H1 (cell line): ENCODE data around the gene ZBTB24. TPM values are rescaled to one million over a fixed set of nuclear protein-coding genes. Genes with fewer than 3 reads are reported as not detected.
A peak's percentile ranks its signal among the peaks of the same experiment; 100 is the strongest.

Source experiments
- CTCF ChIA-PET: fragments of 300-600 bp; sonication (Branson Sonifier 250); formaldehyde crosslinking; loops from one replicate; lab custom pipeline; 2021; ENCODE audit not compliant: partially characterized antibody; lab: Charles Lee
- POLR2A ChIA-PET: fragments of 300-600 bp; sonication (Branson Sonifier 250); formaldehyde crosslinking; loops from one replicate; lab custom pipeline; 2021; ENCODE audit warnings: inconsistent platforms; ENCODE audit not compliant: partially characterized antibody; lab: Charles Lee
- DNase-seq, 2 experiments: peaks; one replicate each; pipeline versions ENCODE4 v3.0.0 to v3.0.0-alpha.2; 2010 to 2022; ENCODE audit warnings: low spot score in 2 of 2, low read depth in 1 of 2, mixed read lengths in 1 of 2
- FAIRE-seq: peaks from 2 replicates; lab custom pipeline; 2011; peaks lifted over from hg19 to GRCh38; lab: Jason Lieb, UNC
- H2AFZ ChIP-seq: 2 replicates; pipeline ENCODE4 v1.8.1; 2012; ENCODE audit warnings: low read length, inconsistent platforms
- H2AK5ac ChIP-seq: 2 replicates; pipeline ENCODE4 v1.6.1; 2013; ENCODE audit warnings: low read depth, low read length
- H2BK120ac ChIP-seq: replicated peaks from 2 replicates; pipeline ENCODE3; 2013; ENCODE audit warnings: low read depth, low read length, inconsistent platforms
- H2BK12ac ChIP-seq: 2 replicates; pipeline ENCODE4 v1.6.1; 2013; ENCODE audit warnings: low read depth, low read length
- H2BK15ac ChIP-seq: 2 replicates; pipeline ENCODE4 v1.6.1; 2013; ENCODE audit warnings: low read length
- H2BK20ac ChIP-seq: 2 replicates; pipeline ENCODE4 v1.6.1; 2013; ENCODE audit warnings: low read length
- H2BK5ac ChIP-seq: 2 replicates; pipeline ENCODE4 v1.6.1; 2013; ENCODE audit warnings: low read depth, low read length
- H3K14ac ChIP-seq: 2 replicates; pipeline ENCODE4 v1.6.1; 2013; ENCODE audit warnings: inconsistent platforms; ENCODE audit not compliant: insufficient read length
- H3K18ac ChIP-seq: 2 replicates; pipeline ENCODE4 v1.6.1; 2013; ENCODE audit warnings: low read length; ENCODE audit errors: extremely low read depth
- H3K23ac ChIP-seq: 2 replicates; pipeline ENCODE4 v1.6.1; 2013; ENCODE audit warnings: inconsistent platforms; ENCODE audit not compliant: insufficient read length
- H3K23me2 ChIP-seq: 2 replicates; pipeline ENCODE4 v1.6.1; 2013; ENCODE audit warnings: low read depth, low read length
- H3K27ac ChIP-seq: 2 replicates; pipeline ENCODE4 v1.6.1; 2011; ENCODE audit warnings: low read depth, low read length, inconsistent platforms
- H3K27me3 ChIP-seq, 4 experiments: replicated peaks in 1 of 4; 1 replicate in 1 of 4; 2 replicates in 3 of 4; pipeline versions ENCODE4 v1.6.1 to v1.8.1; 2011 to 2013; ENCODE audit warnings: low read length in 3 of 4, mild to moderate bottlenecking in 3 of 4, inconsistent platforms in 2 of 4, mixed read lengths in 2 of 4, moderate library complexity in 1 of 4; ENCODE audit not compliant: control insufficient read depth in 3 of 4, insufficient read depth in 3 of 4; ENCODE audit errors: extremely low read depth in 1 of 4
- H3K36me3 ChIP-seq, 4 experiments: 2 replicates each; pipeline versions ENCODE4 v1.6.1 to v1.8.1; 2011 to 2013; ENCODE audit warnings: mild to moderate bottlenecking in 4 of 4, low read length in 3 of 4, moderate library complexity in 2 of 4, control low read depth in 1 of 4, inconsistent platforms in 1 of 4; ENCODE audit not compliant: insufficient read depth in 4 of 4, control insufficient read depth in 2 of 4
- H3K4ac ChIP-seq: replicated peaks from 2 replicates; pipeline ENCODE3; 2013; ENCODE audit warnings: low read length, low read depth, mixed read lengths, inconsistent platforms; ENCODE audit not compliant: insufficient read length
- H3K4me1 ChIP-seq, 4 experiments: replicated peaks in 1 of 4; 1 replicate in 1 of 4; 2 replicates in 3 of 4; pipeline versions ENCODE4 v1.6.1 to v1.8.1; 2011 to 2013; ENCODE audit warnings: low read length in 3 of 4, inconsistent platforms in 2 of 4, mixed read lengths in 1 of 4; ENCODE audit not compliant: insufficient read depth in 4 of 4, control insufficient read depth in 3 of 4
- H3K4me2 ChIP-seq, 2 experiments: 2 replicates each; pipeline versions ENCODE4 v1.6.1 to v1.8.1; 2011 to 2013; ENCODE audit warnings: low read depth in 2 of 2, low read length in 2 of 2, control low read depth in 1 of 2, inconsistent platforms in 1 of 2, mild to moderate bottlenecking in 1 of 2; ENCODE audit not compliant: insufficient read depth in 1 of 2
- H3K4me3 ChIP-seq, 4 experiments: fragments of 200-600, 300-600 bp in 1 of 4; sonication (generic), shearing (Covaris generic), sonication (Bioruptor Twin) in 1 of 4; 2 replicates each; pipeline versions ENCODE4 v1.5.1 to v1.8.1; 2011 to 2016; ENCODE audit warnings: low read length in 4 of 4, low read depth in 3 of 4, control low read depth in 2 of 4, inconsistent platforms in 2 of 4, mild to moderate bottlenecking in 2 of 4, mixed read lengths in 1 of 4, moderate library complexity in 1 of 4; ENCODE audit not compliant: insufficient read depth in 2 of 4; ENCODE audit errors: extremely low read depth in 1 of 4
- H3K56ac ChIP-seq: replicated peaks from 2 replicates; pipeline ENCODE3; 2013; ENCODE audit warnings: low read depth, mild to moderate bottlenecking, mixed read lengths, low read length, inconsistent platforms; ENCODE audit not compliant: insufficient read length
- H3K79me1 ChIP-seq: 2 replicates; pipeline ENCODE4 v1.6.1; 2013; ENCODE audit warnings: low read depth, low read length, control low read depth
- H3K79me2 ChIP-seq, 2 experiments: 2 replicates each; pipeline versions ENCODE4 v1.6.1 to v1.8.1; 2012 to 2013; ENCODE audit warnings: low read length in 2 of 2, mild to moderate bottlenecking in 2 of 2, inconsistent platforms in 1 of 2; ENCODE audit not compliant: insufficient read depth in 2 of 2, control insufficient read depth in 1 of 2
- H3K9ac ChIP-seq, 4 experiments: replicated peaks in 1 of 4; 1 replicate in 1 of 4; 2 replicates in 3 of 4; pipeline versions ENCODE4 v1.6.1 to v1.8.1; 2011 to 2013; ENCODE audit warnings: low read depth in 3 of 4, low read length in 3 of 4, control low read depth in 2 of 4, mild to moderate bottlenecking in 2 of 4, moderate library complexity in 2 of 4, inconsistent platforms in 1 of 4; ENCODE audit errors: extremely low read depth in 1 of 4
- H3K9me3 ChIP-seq, 2 experiments: 2 replicates each; pipeline versions ENCODE4 v1.6.1 to v1.8.1; 2012 to 2013; ENCODE audit warnings: mild to moderate bottlenecking in 2 of 2, moderate library complexity in 2 of 2, control low read depth in 1 of 2, inconsistent platforms in 1 of 2, low read depth in 1 of 2, low read length in 1 of 2, mixed read lengths in 1 of 2; ENCODE audit not compliant: insufficient read depth in 2 of 2
- H4K20me1 ChIP-seq, 2 experiments: replicated peaks in 1 of 2; 2 replicates each; pipeline versions ENCODE3 to v1.8.1; 2011 to 2013; ENCODE audit warnings: inconsistent platforms in 2 of 2, low read length in 2 of 2, mild to moderate bottlenecking in 1 of 2; ENCODE audit not compliant: insufficient read depth in 2 of 2, control insufficient read depth in 1 of 2
- H4K5ac ChIP-seq: 2 replicates; pipeline ENCODE4 v1.6.1; 2013; ENCODE audit warnings: low read length, low read depth, mixed read lengths, inconsistent platforms; ENCODE audit not compliant: insufficient read length
- H4K8ac ChIP-seq: 2 replicates; pipeline ENCODE4 v1.8.0; 2013; ENCODE audit warnings: mild to moderate bottlenecking, moderate library complexity, low read length, inconsistent platforms; ENCODE audit not compliant: insufficient read depth; ENCODE audit errors: extremely low read depth
- H4K91ac ChIP-seq: replicated peaks from 2 replicates; pipeline ENCODE3; 2013; ENCODE audit warnings: low read length, mixed read lengths, inconsistent platforms; ENCODE audit not compliant: insufficient read length
- BRCA1 ChIP-seq: IDR thresholded peaks from 2 replicates; pipeline ENCODE4 v1.6.1; 2012; ENCODE audit warnings: low read depth, low read length, improper control_type of control experiment
- KDM5A ChIP-seq: fragments of 200-600 bp; IDR thresholded peaks from 2 replicates; pipeline ENCODE4 v1.7.1; 2012; ENCODE audit warnings: mild to moderate bottlenecking, low read length, inconsistent platforms, mixed read lengths
- MAFK ChIP-seq: IDR thresholded peaks from 2 replicates; pipeline ENCODE4 v1.6.1; 2012; ENCODE audit warnings: low read depth, mild to moderate bottlenecking, improper control_type of control experiment, low read length
- SP1 ChIP-seq: IDR thresholded peaks from 2 replicates; pipeline ENCODE4 v1.6.1; 2011; ENCODE audit warnings: low read depth, low read length
- ZNF274 ChIP-seq: IDR thresholded peaks from 2 replicates; pipeline ENCODE4 v1.7.0; 2012; ENCODE audit warnings: low read length, borderline replicate concordance; ENCODE audit errors: extremely low read depth
- WGBS, 2 experiments: shearing (Covaris generic) in 1 of 2; methylation state at CpG; one replicate each; pipeline versions ENCODE4 v1.1.6 to v1.1.7; 2013 to 2015; ENCODE audit warnings: low lambda C conversion rate in 2 of 2, mixed read lengths in 2 of 2, inconsistent platforms in 1 of 2, low coverage in 1 of 2, missing lambda C conversion rate in 1 of 2; ENCODE audit not compliant: insufficient replicate concordance in 2 of 2, insufficient coverage in 1 of 2, insufficient read length in 1 of 2; ENCODE audit errors: extremely low coverage in 1 of 2, missing lambda C conversion rate in 1 of 2; 5-methylcytosine and 5-hydroxymethylcytosine counted together
- polyA plus RNA-seq, 7 experiments: library from polyadenylated mRNA; depleted of rRNA in 3 of 7; stranded (reverse) in 5 of 7; unstranded in 2 of 7; fragments of >200 nt in 5 of 7; fragments of 200-250 nt in 2 of 7; gene quantifications; 1 replicate in 5 of 7; 2 replicates in 1 of 7; 4 replicates in 1 of 7; pipeline versions ENCODE4 v1.2.1 to v1.2.3, GENCODE V29; 2011 to 2013; ENCODE audit warnings: missing spikeins in 2 of 7, mixed read lengths in 2 of 7
- total RNA-seq: library from RNA; stranded (reverse); fragmentation: NEBNext Ultra II Directional; extraction: Animal tissue kit (Norgen Biotek cat#: 25700); gene quantifications from 2 replicates; pipeline ENCODE4 v1.2.1, GENCODE V29; 2021

The ZBTB24 gene
- total and polyA plus RNA-seq, 2 of the 8 experiments (the other 6 are each of a cell fraction or from before 2014, with no cell fraction given) = 7.5 to 21.0 TPM

- H2AFZ ChIP-seq = peak overlapping the region; percentile 89
Observed at GRCh38 chr6:109491207-109491938, 8.4 kb upstream of the ZBTB24 start.

More at GRCh38 chr6:109491207-109491938, 8.4 kb upstream of the ZBTB24 start:
- no peaks in the 10 kb centered on the region for H4K20me1 ChIP-seq
- no peak overlapping the region for H2AK5ac ChIP-seq
- peak; percentile 68 for FAIRE-seq
- H4K8ac ChIP-seq = no peak overlapping the region
- peak overlapping the region; percentile 63; the same call in 1 of the 2 replicates for H2BK5ac ChIP-seq
- ChIA-PET POLR2A (interaction anchor here (1.0 to 1.1 kb wide), 2 partner anchors 15 to 34 kb away, joined by 3 to 4 read pairs; no protein-coding TSS in a partner anchor), CTCF (interaction anchor here (0.9 to 2.6 kb wide), 8 partner anchors 11 to 563 kb away, joined by 3 to 13 read pairs (median 4); partner anchors contain the start of genes PPIL6 and SMPD2)
- H2BK12ac ChIP-seq = peak overlapping the region; percentile 89; the same call in 1 of the 2 replicates
- H2BK15ac ChIP-seq = peak overlapping the region; percentile 21; the same call in 1 of the 2 replicates
- H3K4me3 ChIP-seq = peak overlapping the region in 1 of 4 experiments; percentile 10; a peak in 1 of 8 replicates
- H3K27me3 ChIP-seq = no peaks in the 10 kb centered on the region
- 0 out of 2 replicates have a peak overlapping the region, but pooled peaks have one; percentile 16 for H3K27ac ChIP-seq
- no peak for DNase-seq
- peak overlapping the region; percentile 0 for H2BK120ac ChIP-seq
- H3K23ac ChIP-seq = no peak overlapping the region
- peak overlapping the region; percentile 17 for H4K91ac ChIP-seq
- peak overlapping the region in 1 of 4 experiments; percentile 7; a peak in 2 of 7 replicates for H3K9ac ChIP-seq
- no peak overlapping the region for H3K56ac ChIP-seq
- no peaks in the 10 kb centered on the region for H3K79me2 ChIP-seq
- peak overlapping the region; percentile 71; the same call in 1 of the 2 replicates for H3K18ac ChIP-seq
- 0 out of 2 replicates have a peak, but pooled peaks cover 2% of the 10 kb centered on the region for H3K23me2 ChIP-seq
- H3K79me1 ChIP-seq = no peaks in the 10 kb centered on the region
- peak overlapping the region; percentile 41 for H4K5ac ChIP-seq
- no peaks in the 10 kb centered on the region for H3K9me3 ChIP-seq
- H3K4ac ChIP-seq = no peak overlapping the region
- peak overlapping the region; percentile 54 to 59 for H3K4me2 ChIP-seq
- no peaks in the 10 kb centered on the region for H3K36me3 ChIP-seq
- 53% methylated on average over 5 of the region's 5 CpGs; no CpG with 5 or more reads in 1 of the 2 experiments for WGBS, 2 experiments
- no peak overlapping the region for H3K14ac ChIP-seq
- TF ChIP-seq ZNF274 (no peak), KDM5A (no peak), SP1 (0 out of 2 replicates have a peak, but pooled peaks have one; percentile 9), MAFK (0 out of 2 replicates have a peak, but pooled peaks have one; percentile 17), BRCA1 (no peak)
- H2BK20ac ChIP-seq = peak overlapping the region; percentile 94
- peaks cover 3 to 23% (median 18%) of the 10 kb centered on the region in 4 experiments for H3K4me1 ChIP-seq
